ENCODE results near the gene ECHS1. TPM values are rescaled to one million over a fixed set of nuclear protein-coding genes. Genes with fewer than 3 reads are reported as not detected.

ECHS1 gene
- total and polyA plus RNA-seq, 10 of the 15 experiments (the other 5 are each of a cell fraction or from before 2014, with no cell fraction given) = 32.7 to 164 (median 62.4) TPM

GRCh38 chr10:133328358-133329343 lies 44.5 kb downstream of the ECHS1 start:
- no peak for ATAC-seq
- WGBS (ENCODE audit: insufficient coverage, insufficient replicate concordance, low lambda C conversion rate, missing lambda C conversion rate) = 34% methylated on average over 15 of the region's 15 CpGs
- SMC1A ChIA-PET (ENCODE audit: uncharacterized antibody, unreplicated experiment) = interaction anchor here (0.9 to 1.7 kb wide), 10 partner anchors 8 to 172 kb away, joined by 3 to 6 read pairs (median 4); no protein-coding TSS in a partner anchor
- H3K9me3 ChIP-seq (replicated peaks; ENCODE audit: control insufficient read depth, insufficient read depth, low read length) = no peaks in the 10 kb centered on the region
- H3K27ac ChIP-seq (ENCODE audit: control insufficient read depth, insufficient read depth) = no peak overlapping the region
- CTCF ChIA-PET = interaction anchor here (0.6 to 3.8 kb wide), 33 partner anchors 8 to 288 kb away, joined by 3 to 36 read pairs (median 5); partner anchors contain the start of genes ECHS1, FUOM and PRAP1
- H4K20me1 ChIP-seq (ENCODE audit: control insufficient read depth, insufficient read depth) = no peaks in the 10 kb centered on the region
- H3K36me3 ChIP-seq (ENCODE audit: control insufficient read depth in 2 of 2, insufficient read depth in 2 of 2, low read length in 1 of 2) = no peaks in the 10 kb centered on the region
- peaks cover 4 to 9% of the 10 kb centered on the region in 2 experiments for H3K27me3 ChIP-seq (replicated peaks in 1 of 2; ENCODE audit: control insufficient read depth in 2 of 2, insufficient read depth in 2 of 2, low read length in 1 of 2)
- no TSS peak for BruUV-seq (replicated peaks)
- no peak overlapping the region for H3K4me3 ChIP-seq
- in situ Hi-C loops (cut with MboI) (loop anchor here (5.0 kb wide), 1 partner anchor 169 kb away; no protein-coding TSS in a partner anchor), intact Hi-C loops (cut with micrococcal nuclease; ENCODE audit: unreplicated experiment) (loop anchor here (1.0 to 5.0 kb wide), 3 partner anchors 64 to 280 kb away; partner anchors contain the start of gene MTG1)
- no peak for FAIRE-seq
- no peak for DNase-seq (ENCODE audit: low read depth, low spot score)
- H3K9ac ChIP-seq (ENCODE audit: control insufficient read depth, insufficient read depth, low read length) = no peak overlapping the region
- no peak overlapping the region for H2AFZ ChIP-seq (ENCODE audit: control insufficient read depth, low read depth, low read length)
- no peaks in the 10 kb centered on the region for H3K79me2 ChIP-seq (ENCODE audit: control insufficient read depth, insufficient read depth, low read length)
- no peaks in the 10 kb centered on the region for H3K4me1 ChIP-seq (ENCODE audit: control insufficient read depth, insufficient read depth, low read length)
- no peak overlapping the region for H3K4me2 ChIP-seq (ENCODE audit: control insufficient read depth, insufficient read depth)
- RAD21 ChIA-PET (ENCODE audit: unreplicated experiment) = interaction anchor here (0.7 to 1.7 kb wide), 12 partner anchors 8 to 174 kb away, joined by 3 to 12 read pairs (median 4); partner anchors contain the start of genes ECHS1 and MTG1
- POLR2A ChIA-PET = interaction anchor here (1.0 kb wide), 1 partner anchor 61 kb away, joined by 3 read pairs; no protein-coding TSS in a partner anchor
- no peak for TF ChIP-seq RBBP5 (conservative IDR thresholded peaks at IDR 0.05)
- no peak for TF ChIP-seq SP1 (IDR thresholded peaks at IDR 0.05; ENCODE audit: low read depth, low read length)
- TF ChIP-seq RAD21 (IDR thresholded peaks at IDR 0.05; ENCODE audit: insufficient read depth, low read depth, low read length) = no peak
- TF ChIP-seq ZNF687 (IDR thresholded peaks at IDR 0.05) = no peak
- no peak for TF ChIP-seq E2F8 (IDR thresholded peaks at IDR 0.05; ENCODE audit: low read depth, partially characterized antibody)
- TF ChIP-seq HDAC6 (IDR thresholded peaks at IDR 0.05; ENCODE audit: unreplicated experiment) = no peak
- no peak for TF ChIP-seq SMARCA5 (IDR thresholded peaks at IDR 0.05)
- no peak for TF ChIP-seq POU2F2 (IDR thresholded peaks at IDR 0.05; ENCODE audit: borderline replicate concordance, low read depth, low read length)
- no peak for TF ChIP-seq SIN3A (IDR thresholded peaks at IDR 0.05; ENCODE audit: low read depth, low read length)
- no peak for TF ChIP-seq KAT2A (conservative IDR thresholded peaks at IDR 0.05; ENCODE audit: control insufficient read depth, low read depth, low read length)
- no peak for TF ChIP-seq MEF2B (IDR thresholded peaks at IDR 0.05; ENCODE audit: partially characterized antibody, poor library complexity, severe bottlenecking)
- TF ChIP-seq MLLT1 (IDR thresholded peaks at IDR 0.05) = no peak
- TF ChIP-seq KDM1A (IDR thresholded peaks at IDR 0.05; ENCODE audit: borderline replicate concordance) = no peak
- TF ChIP-seq FOXM1 (IDR thresholded peaks at IDR 0.05; ENCODE audit: low read depth, low read length) = no peak

Measured in GM12878 (cell line).